WERI-Rb-1 (cell line): ENCODE results near the gene FSTL4.

Source experiments
- DNase-seq: peaks from one replicate; pipeline ENCODE4 v3.0.0-alpha.2; 2020
- H3K27ac ChIP-seq: fragments of 250-450 bp; sonication (Bioruptor Pico); 2 replicates; pipeline ENCODE4 v1.5.1; 2020; ENCODE audit warnings: mild to moderate bottlenecking, moderate library complexity
- H3K27me3 ChIP-seq: fragments of 250-450 bp; sonication (Bioruptor Pico); 2 replicates; pipeline ENCODE4 v1.5.1; 2021; ENCODE audit warnings: mild to moderate bottlenecking, low read depth, moderate library complexity; ENCODE audit not compliant: insufficient read depth, severe bottlenecking
- H3K36me3 ChIP-seq: fragments of 250-450 bp; sonication (Bioruptor Pico); 2 replicates; pipeline ENCODE4 v1.5.1; 2020; ENCODE audit warnings: mild to moderate bottlenecking, moderate library complexity
- H3K4me3 ChIP-seq: 2 replicates; pipeline ENCODE4 v1.5.1; 2011; ENCODE audit warnings: low read depth, mild to moderate bottlenecking, control low read depth, low read length
- H3K9me3 ChIP-seq: fragments of 250-450 bp; sonication (Bioruptor Pico); 2 replicates; pipeline ENCODE4 v1.5.1; 2021; ENCODE audit warnings: mild to moderate bottlenecking, moderate library complexity; ENCODE audit not compliant: severe bottlenecking
- TF ChIP-seq, protein P1 (sequence below): IDR thresholded peaks from 2 replicates; pipeline ENCODE4 v1.5.1; 2011; ENCODE audit warnings: low read depth, mild to moderate bottlenecking, control low read depth, inconsistent platforms, low read length

Gene FSTL4

DNA sequence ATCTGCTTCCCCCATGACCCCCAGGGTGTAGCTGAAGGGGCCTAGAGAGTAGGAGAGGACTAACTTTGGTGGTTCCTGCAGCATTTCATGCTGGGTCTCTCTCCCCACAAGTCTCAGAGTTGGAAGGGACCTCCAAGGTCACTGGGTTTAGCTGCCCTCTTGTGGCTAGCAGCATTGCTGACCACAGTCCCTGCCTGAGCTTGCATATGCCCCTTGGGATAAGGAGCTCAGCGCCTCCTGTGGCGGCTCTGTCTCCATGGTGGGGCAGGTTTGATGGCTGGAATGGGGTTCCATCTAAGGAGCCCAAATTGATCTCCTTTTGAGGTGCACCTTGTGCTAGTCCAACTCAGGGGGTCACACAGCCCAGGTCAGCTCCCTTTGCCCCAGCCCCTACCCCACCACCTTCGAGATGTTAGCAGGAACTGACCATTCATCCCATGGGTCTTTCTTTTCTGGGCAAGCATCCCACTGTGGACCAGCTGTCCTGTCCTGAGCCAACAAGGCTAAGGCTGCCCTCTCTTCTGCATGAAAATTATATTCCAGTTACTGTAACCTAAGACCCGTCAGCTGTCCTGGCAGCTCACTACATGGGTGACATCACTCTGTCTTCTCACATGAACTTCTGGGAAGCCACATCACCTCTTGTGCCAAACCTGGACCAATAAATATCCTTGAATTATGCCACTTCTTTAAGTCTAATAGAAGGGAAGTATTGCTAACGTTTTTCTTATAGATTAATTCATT is 364.3 kb downstream of the FSTL4 start:
- H3K27me3 ChIP-seq: no peaks in the 10 kb centered on the region
- no peaks in the 10 kb centered on the region for H3K9me3 ChIP-seq
- no peak overlapping the region for H3K27ac ChIP-seq
- H3K36me3 ChIP-seq: no peaks in the 10 kb centered on the region
- TF ChIP-seq, protein P1, sequence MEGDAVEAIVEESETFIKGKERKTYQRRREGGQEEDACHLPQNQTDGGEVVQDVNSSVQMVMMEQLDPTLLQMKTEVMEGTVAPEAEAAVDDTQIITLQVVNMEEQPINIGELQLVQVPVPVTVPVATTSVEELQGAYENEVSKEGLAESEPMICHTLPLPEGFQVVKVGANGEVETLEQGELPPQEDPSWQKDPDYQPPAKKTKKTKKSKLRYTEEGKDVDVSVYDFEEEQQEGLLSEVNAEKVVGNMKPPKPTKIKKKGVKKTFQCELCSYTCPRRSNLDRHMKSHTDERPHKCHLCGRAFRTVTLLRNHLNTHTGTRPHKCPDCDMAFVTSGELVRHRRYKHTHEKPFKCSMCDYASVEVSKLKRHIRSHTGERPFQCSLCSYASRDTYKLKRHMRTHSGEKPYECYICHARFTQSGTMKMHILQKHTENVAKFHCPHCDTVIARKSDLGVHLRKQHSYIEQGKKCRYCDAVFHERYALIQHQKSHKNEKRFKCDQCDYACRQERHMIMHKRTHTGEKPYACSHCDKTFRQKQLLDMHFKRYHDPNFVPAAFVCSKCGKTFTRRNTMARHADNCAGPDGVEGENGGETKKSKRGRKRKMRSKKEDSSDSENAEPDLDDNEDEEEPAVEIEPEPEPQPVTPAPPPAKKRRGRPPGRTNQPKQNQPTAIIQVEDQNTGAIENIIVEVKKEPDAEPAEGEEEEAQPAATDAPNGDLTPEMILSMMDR: peak; percentile 98
- no peak overlapping the region for H3K4me3 ChIP-seq
- peak; percentile 89 for DNase-seq

DNA sequence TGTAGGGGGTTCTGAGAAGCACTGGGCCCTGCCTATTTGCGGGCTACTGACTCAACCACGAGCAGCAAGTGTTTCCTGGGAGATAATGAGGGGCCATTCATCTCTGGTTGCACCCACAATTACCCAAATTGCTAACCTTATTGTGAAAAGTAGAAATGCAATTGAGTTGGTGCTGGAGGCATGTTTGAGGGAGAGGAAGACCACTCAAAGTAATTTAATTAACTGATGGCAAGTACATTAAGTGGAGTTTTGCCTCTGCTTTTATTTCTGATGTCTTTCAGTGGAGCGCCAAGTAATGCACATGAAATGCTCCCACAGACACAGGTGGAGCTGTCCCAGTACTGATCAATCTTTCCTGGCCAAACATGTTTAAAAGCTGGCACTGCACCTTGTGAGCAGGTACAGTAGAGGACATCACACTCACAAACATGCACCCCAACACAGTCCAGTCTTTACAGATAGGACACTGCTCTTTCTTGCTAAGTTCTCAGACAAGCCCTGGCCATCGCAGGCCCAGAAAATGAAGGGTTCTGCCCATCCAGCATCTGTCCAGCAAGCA is 365.1 kb downstream of the FSTL4 start:
- no peaks in the 10 kb centered on the region for H3K27me3 ChIP-seq
- no peaks in the 10 kb centered on the region for H3K36me3 ChIP-seq
- no peak overlapping the region for H3K4me3 ChIP-seq
- no peak overlapping the region for H3K27ac ChIP-seq
- no peaks in the 10 kb centered on the region for H3K9me3 ChIP-seq
- DNase-seq: no peak
- TF ChIP-seq, protein P1: no peak

DNA sequence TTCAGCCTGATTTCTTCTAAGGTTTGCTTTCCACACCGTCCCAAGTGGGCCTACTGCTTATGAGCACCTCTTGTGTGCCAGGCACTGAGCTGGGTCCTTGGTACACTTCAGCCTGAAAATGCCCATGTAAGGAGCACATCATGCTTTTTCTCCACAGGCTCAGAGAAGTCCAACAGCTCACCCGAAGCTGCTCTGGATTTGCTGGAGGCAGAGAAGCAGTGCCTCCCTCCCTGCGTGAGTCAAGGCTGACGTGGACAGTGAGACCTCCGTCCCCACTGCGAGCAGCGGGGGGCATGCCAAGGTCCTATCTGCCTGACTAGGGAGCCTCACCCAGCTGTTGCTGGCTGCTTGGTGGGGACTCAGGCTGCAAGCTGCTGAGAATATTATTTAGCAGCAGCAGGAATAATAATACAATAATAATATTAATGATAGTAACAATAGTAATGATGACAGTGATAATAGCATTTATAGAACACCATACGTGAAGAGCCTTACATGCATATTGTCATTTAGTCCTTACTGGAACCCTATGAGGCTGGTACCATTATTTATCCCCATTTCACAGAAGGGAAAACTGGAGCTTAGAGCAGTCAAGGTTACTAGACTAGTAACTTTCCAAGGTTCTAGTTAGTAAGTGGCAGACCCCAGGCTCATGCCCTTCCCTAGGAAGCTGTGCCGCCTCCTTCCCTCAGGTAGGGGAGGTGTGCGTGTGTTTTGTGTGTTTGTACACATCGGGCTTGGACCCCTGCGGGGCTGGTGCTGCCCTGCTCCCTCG is 365.8 kb downstream of the FSTL4 start:
- TF ChIP-seq, protein P1: no peak
- no peaks in the 10 kb centered on the region for H3K27me3 ChIP-seq
- no peak overlapping the region for H3K27ac ChIP-seq
- no peaks in the 10 kb centered on the region for H3K9me3 ChIP-seq
- H3K4me3 ChIP-seq: no peak overlapping the region
- no peaks in the 10 kb centered on the region for H3K36me3 ChIP-seq
- DNase-seq: no peak

DNA sequence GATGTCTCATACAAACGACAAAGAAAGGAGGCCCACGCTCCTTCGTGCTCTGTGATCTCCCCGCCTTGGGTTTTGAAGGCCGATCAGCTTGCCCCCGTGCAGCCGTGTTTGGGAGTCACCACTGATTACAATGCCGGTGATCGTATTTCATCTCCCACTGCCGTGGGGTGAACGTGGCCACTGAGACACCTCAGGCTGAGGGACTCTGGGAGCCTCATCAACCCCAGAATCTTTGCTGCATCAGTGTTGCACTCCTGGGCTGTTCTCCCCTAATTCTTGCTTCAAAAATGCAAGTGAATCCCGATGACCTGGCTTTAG is 366.3 kb downstream of the FSTL4 start:
- Histone ChIP-seq H3K4me3 (no peak overlapping the region), H3K27ac (no peak overlapping the region), H3K27me3 (no peaks in the 10 kb centered on the region), H3K9me3 (no peaks in the 10 kb centered on the region), H3K36me3 (no peaks in the 10 kb centered on the region)
- no peak for DNase-seq
- TF ChIP-seq, protein P1: no peak

DNA sequence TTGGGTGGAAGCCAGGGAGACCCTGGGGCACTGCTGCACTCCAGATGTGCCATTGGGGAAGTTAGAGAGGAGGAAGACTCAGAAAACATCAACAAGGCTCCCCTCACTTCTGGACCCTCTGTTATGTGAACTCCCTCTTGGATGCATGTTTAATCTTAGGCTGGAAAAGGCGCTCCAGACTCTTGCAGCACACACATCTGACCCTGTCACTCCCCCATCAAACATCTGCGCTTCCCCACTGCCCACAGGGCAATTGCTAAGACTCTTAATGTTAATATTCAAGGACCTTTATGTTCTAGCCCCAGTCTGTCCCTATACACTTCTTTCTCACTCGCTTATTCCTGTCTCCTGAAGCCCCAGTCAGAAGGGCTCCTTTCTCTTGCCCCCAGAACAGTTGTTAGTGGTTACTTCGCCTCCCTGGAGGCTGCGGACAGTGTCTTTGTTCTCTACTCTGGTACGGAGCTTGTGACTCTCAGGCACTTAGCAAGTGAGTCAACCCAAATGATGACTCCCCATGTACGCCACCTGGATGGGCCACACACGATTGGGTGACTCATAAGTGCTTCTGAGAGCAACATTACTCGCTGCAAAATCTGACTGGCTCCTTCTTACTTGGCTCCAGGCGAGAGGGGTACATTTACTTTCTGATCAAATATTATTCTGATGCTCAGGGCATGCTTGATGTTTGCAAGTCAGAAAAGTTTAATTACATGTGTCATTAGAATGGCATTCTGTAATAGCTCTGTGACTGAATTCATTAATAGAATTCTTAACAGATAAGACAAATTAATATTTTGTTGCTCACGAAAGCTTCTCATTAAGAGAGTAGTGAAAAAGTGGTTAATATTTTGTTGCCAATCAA is 366.9 kb downstream of the FSTL4 start:
- H3K27me3 ChIP-seq: no peaks in the 10 kb centered on the region
- DNase-seq: no peak
- H3K36me3 ChIP-seq: no peaks in the 10 kb centered on the region
- H3K4me3 ChIP-seq: no peak overlapping the region
- TF ChIP-seq, protein P1: no peak
- H3K27ac ChIP-seq: no peak overlapping the region
- H3K9me3 ChIP-seq: no peaks in the 10 kb centered on the region
